GM12878 (cell line): ENCODE data around the gene FGF2.

Source experiments
- CEBPB ChIP-seq, 2 experiments: fragments of 150-350 bp in 1 of 2; IDR thresholded peaks; 2 replicates each; pipeline ENCODE4 v1.6.1; 2012 to 2014; ENCODE audit warnings: low read depth in 2 of 2, low read length in 2 of 2, borderline replicate concordance in 1 of 2, inconsistent platforms in 1 of 2
- CTCF ChIP-seq, 3 experiments: IDR thresholded peaks in 2 of 3; conservative IDR thresholded peaks in 1 of 3; 2 replicates each; pipeline ENCODE4 v1.5.1; 2011; ENCODE audit warnings: low read depth in 3 of 3, low read length in 3 of 3, mild to moderate bottlenecking in 3 of 3, control low read depth in 2 of 3, moderate library complexity in 2 of 3, inconsistent platforms in 1 of 3, mixed read lengths in 1 of 3; ENCODE audit not compliant: control insufficient read depth in 2 of 3, insufficient read depth in 1 of 3; ENCODE audit errors: extremely low read depth in 1 of 3
- EZH2 ChIP-seq: IDR thresholded peaks from 2 replicates; pipeline ENCODE4 v1.6.1; 2012; ENCODE audit warnings: low read depth, mild to moderate bottlenecking, control low read depth, inconsistent platforms, low read length, borderline replicate concordance; ENCODE audit not compliant: control insufficient read depth
- JUND ChIP-seq: IDR thresholded peaks from 2 replicates; pipeline ENCODE4 v1.6.1; 2012; ENCODE audit warnings: low read depth, mild to moderate bottlenecking, low read length, improper control_type of control experiment, moderate library complexity
- MYC ChIP-seq: IDR thresholded peaks from 2 replicates; pipeline ENCODE4 v1.6.1; 2011; ENCODE audit warnings: mild to moderate bottlenecking, low read length, moderate library complexity, inconsistent platforms; ENCODE audit not compliant: insufficient read depth, insufficient replicate concordance, insufficient read length, severe bottlenecking
- SP1 ChIP-seq: IDR thresholded peaks from one replicate; pipeline ENCODE4 v1.6.1; 2011; ENCODE audit warnings: low read depth, low read length
- TAF1 ChIP-seq: IDR thresholded peaks from 2 replicates; pipeline ENCODE4 v1.6.1; 2011; ENCODE audit warnings: mild to moderate bottlenecking, low read depth, low read length, borderline replicate concordance
- TF ChIP-seq, protein P1 (sequence below): fragments of 450-650 bp; IDR thresholded peaks from 2 replicates; pipeline ENCODE4 v1.6.1; 2017; ENCODE audit warnings: mild to moderate bottlenecking
- TF ChIP-seq, protein P2 (sequence below): IDR thresholded peaks from 2 replicates; pipeline ENCODE4 v1.6.1; 2011; ENCODE audit warnings: borderline replicate concordance, low read depth, mild to moderate bottlenecking, moderate library complexity, low read length; ENCODE audit not compliant: insufficient read depth, poor library complexity, severe bottlenecking

DNA sequence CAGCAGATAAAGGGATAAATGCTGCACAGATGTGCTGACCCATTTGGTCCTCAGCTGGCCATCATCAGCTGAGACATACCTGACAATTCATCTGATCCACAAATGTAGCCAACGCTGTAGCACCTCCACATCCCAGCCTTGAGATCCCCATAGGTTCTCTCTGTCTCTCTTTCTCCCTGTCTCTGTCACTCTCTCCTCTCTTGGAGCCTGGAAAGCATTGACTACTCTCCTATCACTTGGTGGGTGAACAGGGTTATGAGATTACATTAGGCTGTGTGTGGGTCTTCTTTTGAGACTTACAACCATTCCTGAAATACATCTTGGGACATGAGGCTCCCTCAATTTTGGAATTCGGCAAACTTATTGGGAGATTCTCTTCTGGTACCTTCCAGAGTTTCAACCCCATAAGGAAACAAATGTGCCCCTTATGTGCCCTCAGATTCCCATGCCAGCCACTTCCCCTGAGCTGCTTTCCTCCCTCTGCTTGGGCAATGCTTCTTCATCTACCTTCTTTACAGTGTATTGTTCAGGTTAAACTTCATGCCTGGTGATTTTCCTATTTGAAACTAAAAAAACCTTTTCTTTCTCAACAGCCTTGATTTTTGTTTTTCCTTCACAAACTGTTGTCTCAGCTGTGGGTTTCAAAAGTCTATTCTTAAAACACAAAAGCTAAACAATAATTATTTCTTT, 29.1 kb upstream of the FGF2 start:
- no peak for TF ChIP-seq TAF1
- TF ChIP-seq, protein P1, sequence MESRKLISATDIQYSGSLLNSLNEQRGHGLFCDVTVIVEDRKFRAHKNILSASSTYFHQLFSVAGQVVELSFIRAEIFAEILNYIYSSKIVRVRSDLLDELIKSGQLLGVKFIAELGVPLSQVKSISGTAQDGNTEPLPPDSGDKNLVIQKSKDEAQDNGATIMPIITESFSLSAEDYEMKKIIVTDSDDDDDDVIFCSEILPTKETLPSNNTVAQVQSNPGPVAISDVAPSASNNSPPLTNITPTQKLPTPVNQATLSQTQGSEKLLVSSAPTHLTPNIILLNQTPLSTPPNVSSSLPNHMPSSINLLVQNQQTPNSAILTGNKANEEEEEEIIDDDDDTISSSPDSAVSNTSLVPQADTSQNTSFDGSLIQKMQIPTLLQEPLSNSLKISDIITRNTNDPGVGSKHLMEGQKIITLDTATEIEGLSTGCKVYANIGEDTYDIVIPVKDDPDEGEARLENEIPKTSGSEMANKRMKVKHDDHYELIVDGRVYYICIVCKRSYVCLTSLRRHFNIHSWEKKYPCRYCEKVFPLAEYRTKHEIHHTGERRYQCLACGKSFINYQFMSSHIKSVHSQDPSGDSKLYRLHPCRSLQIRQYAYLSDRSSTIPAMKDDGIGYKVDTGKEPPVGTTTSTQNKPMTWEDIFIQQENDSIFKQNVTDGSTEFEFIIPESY: no peak
- TF ChIP-seq MYC: no peak
- no peak for TF ChIP-seq CEBPB (IDR thresholded peaks at IDR 0.05; ENCODE audit: borderline replicate concordance in 1 of 2, low read depth in 2 of 2, low read length in 2 of 2)
- no peak for TF ChIP-seq JUND
- no peak for TF ChIP-seq EZH2
- TF ChIP-seq, protein P2, sequence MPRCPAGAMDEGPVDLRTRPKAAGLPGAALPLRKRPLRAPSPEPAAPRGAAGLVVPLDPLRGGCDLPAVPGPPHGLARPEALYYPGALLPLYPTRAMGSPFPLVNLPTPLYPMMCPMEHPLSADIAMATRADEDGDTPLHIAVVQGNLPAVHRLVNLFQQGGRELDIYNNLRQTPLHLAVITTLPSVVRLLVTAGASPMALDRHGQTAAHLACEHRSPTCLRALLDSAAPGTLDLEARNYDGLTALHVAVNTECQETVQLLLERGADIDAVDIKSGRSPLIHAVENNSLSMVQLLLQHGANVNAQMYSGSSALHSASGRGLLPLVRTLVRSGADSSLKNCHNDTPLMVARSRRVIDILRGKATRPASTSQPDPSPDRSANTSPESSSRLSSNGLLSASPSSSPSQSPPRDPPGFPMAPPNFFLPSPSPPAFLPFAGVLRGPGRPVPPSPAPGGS: no peak
- no peak for TF ChIP-seq SP1
- no peak for TF ChIP-seq CTCF (IDR thresholded peaks at IDR 0.05 in 2 of 3, conservative IDR thresholded peaks at IDR 0.05 in 1 of 3; ENCODE audit: control insufficient read depth in 2 of 3, extremely low read depth in 1 of 3, insufficient read depth in 1 of 3, low read depth in 3 of 3, low read length in 3 of 3)
